GM21447 (cell line): ENCODE results near the gene KCNE1.
"Not testable (repeated sequence)": the region's sequence is repeated elsewhere in the genome, so short reads cannot be mapped to it uniquely, and the experiment has no call there.

Experiments
- ATAC-seq: cut with Tn5 transposase; IDR thresholded peaks from one replicate; pipeline ENCODE4 v1.9.1; 2021; ENCODE audit not compliant: unreplicated experiment

KCNE1 gene

DNA sequence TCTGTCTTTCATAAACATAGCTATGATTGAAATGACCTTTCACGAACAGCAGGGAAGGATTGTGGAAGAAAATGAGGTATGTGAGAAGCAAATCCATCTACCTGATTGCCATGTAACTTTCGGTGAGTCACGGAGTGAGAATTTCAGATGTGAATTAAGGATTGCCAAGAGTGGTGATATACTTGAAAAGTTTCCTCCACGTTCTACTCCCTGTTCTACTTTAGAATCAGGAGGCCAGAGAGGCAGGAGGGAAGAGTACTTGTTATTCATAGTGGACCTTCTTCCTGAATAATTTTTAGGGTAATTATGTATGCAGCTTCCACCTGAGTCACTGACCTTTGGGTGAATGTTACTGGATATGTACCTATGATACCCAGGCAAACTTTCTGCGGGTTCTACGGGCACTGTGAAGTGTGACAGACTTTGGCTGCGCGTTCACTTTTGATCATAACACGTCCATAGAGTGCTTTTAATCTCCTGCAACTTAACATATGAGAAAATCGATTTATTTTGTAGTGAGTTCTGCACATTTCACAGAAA, 2.6 kb upstream of the KCNE1 start:
- no peak for ATAC-seq

DNA sequence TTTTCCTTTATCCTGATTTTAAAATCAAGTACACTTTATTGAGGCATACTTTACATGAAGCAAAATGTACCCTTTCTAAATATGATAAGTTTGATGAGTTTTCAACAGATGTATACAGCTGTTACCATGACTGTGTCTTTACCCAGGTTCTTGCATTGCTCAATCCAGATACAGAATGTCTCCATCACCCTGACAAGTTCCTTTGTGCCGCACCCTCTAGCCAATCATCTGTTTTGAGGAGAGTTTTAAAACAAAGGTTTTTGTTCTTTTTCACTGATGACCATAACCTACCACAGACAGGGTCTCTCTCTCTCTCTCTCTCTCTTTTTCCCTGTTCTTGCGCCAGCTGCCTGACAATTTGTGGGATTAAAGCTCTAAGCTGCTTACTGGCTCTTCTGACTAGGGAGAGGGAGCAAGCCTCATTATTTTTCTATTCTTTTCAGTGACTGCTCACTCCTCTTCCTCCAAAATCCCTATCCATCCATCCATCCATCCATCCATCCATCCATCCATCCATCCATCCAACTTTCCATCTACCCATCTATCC, 1.2 kb upstream of the KCNE1 start:
- ATAC-seq, result no peak

DNA sequence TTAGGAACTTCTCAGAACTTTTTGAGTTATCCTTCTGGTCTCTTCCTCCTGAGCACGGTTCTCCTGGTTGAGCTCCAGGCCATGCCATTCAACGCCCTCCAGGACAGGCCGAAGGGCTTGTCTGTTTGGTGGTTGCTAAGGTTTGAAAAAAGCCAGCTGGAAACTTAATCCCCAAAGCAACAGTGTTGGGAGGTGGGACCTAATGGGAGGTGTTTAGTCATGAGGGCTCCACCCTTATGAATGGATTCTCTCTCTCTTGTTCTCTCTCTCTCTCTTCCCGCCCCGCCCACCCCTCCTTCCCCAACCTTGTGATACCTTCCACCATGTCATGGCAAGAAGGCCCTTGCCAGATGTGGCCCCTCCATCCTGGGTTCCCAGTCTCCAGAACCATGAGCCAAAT, 829 bp downstream of the KCNE1 start:
- no peak for ATAC-seq

DNA sequence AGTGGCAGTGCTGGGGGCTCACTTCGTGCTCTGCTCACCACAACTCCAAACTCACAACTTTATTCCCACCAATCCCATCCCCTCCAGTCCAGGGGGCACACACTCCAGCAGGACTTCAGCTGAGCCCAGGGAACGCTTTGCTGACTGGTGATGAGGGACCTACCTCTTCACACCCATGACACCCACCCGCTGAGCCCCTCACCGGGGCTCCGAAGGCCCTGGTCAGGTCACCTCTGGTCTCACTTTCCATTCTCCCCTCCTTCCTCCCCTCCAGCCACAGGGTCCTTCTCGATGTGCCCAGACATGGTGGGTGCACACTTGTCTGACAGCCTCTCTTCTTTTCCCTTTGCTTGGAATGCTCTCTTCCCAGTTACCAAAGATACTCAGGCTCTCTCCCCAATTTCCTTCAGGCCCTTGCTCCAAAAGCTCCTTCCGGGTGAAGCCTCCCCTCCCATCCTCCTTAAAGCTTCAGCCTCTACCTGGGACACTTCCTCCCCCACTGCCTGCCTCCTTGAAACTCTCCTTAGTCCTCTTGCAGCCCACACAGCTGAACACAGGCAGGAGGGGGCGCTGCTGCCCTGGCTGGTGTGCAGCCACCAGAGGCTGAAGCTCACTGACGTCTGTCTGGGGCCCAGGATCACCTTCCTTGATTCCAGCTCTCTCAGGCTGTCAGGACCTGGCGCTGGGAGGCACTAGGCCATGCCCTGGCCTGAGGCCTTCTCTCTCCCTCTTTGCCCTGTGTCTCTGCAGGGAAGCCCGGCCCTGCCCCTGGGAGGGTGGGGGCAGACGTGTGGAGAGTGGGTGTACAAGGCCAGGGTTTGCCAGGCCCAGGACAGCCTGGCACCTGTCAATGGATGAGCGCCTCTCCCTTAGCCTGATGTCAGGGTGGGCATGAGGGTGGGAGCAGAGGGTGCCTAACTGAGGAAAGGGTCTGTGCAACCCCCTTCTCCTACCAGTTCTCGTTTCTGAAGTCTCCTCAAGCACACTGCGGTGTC, 1.6 kb downstream of the KCNE1 start:
- ATAC-seq, result no peak

DNA sequence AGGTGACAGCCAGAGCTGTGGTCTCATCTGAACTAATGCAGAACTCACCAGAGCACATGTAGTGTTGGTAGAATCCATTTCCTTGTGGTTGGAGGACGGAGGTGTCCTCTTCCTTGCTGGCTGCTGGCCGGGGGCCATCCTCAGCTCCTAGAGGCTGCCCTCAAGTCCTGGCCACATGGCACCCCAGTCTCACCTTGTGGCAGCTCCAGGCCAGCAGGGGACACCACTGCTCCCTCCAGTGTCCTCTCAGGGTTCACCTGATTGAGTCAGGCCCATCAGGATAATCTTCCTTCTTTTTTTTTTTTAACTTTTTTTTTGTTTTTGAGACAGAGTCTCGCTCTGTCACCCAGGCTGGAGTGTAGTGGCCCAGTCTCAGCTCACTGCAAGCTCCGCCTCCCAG, 2.9 kb downstream of the KCNE1 start:
- ATAC-seq, result no peak

DNA sequence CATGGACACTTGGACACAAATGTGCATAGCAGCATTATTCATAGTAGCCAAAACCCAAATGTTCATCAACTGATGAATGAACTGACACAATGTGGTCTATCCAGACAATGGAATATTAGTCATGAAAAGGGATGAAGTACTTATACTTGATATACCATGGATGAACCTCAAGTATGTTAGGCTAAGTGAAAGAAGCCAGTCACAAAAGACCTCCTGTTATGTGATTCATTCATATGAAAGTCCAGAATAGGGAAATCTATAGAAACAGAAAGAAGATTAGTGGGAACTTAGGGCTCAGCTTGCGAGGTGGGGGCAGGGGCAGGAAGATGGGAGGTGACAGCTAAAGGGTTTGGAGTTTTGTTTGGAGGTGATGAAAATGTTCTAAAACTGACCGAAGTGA, 7.4 kb downstream of the KCNE1 start:
- ATAC-seq, result no peak

DNA sequence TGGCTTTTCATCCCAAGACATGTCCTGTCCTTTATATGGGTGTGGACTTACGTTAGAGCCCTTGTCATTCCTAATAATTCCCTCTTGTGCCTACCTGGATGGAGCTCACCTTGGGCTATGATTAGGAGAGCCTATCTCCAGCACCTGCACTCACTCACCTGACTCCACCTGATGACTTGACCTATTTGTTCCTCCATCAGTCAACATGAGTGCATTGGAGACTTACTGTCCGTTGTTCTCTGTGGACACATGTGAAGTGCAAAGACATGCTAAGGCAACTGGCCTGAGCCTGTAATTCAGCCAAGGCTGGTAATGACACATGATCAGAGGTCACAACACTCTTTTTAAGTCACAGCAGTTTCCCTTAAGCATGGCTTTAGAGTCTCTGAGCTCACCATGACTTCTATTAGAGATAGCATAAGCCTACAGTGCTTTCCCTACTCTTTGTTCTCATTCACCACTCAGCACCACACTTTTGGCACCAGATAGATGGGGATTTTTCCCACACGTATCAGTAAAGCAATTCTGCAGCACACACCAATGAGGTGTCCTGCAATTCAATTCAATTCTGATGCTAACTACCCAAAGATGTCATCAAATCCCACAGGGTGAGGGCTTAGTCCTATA, 9.4 kb downstream of the KCNE1 start:
- no peak for ATAC-seq

DNA sequence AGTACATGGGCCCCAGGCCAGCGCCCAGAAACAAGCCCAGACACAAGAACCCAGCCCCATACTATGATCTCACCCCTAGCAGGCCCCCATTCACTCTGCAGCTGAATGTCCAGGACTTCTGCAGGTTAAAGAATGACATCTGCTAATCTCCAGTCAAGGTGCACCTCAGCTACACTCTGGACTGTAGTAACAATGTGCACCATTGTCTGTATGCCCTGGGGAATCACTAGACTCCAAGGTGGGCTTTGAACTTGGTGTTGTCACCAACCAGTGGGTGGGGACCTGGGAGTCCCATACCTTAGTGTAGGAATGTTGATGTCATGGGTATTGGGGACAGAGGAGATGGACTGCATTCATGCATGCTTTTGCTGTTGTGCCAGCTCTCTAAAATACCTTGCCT, 10.3 kb downstream of the KCNE1 start:
- ATAC-seq, result no peak

DNA sequence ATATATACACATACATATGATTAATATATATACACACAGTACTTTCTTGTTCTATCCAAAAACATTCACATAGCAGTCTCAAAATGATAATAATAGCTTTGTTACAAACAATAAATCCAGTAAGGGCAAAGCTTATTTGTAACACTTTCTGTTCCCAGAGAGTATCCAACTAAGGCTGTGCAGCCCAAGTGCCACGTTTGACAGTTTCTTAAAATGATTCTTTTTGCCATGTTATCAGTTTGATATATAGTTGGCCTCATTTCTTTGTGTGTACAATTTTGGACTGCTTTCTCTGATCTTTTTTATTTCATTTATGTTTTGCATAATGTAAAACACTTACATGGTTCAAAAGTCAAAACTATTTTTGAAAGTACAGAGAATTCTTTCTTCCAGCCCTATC, 11.8 kb downstream of the KCNE1 start:
- no peak for ATAC-seq

DNA sequence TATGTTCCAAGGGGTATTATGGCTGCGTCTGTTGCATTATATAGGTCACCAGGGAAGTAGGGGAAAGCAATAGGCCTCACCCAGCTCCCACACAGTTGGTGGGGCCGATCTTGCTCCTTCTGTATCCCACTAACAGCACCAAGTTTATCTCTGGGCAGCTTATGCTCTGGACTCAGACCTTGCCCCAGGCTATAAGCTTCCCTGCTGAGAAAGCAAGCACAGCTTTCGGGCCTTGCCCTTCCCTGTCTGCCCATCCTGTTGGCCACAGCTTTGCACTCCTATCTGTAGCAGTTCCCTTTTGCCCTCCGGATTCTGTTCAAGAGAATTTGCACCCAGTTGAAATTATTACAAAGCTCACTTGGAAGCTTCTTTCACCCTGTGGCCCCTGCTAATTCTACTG, 12.9 kb downstream of the KCNE1 start:
- ATAC-seq, result no peak

DNA sequence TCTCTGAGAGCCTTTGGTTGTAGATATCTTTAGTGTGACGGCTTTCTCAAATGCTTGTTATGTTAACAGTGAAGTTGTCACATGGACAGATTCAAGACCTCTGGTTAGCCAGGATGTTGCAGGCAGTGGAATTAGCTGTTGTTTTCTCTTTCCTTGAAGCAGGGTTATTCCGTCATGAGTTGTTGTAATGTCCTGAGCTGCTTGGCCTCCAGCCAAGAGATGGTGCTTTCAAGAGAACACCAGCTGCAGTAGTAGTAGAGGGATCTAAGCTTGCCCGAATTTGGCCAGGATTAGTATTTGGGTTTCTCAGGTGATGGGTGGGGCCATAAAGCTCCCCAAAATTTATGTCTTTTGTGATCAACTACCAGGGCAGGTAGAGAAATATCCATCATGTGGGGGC, 13.4 kb downstream of the KCNE1 start:
- no peak for ATAC-seq

DNA sequence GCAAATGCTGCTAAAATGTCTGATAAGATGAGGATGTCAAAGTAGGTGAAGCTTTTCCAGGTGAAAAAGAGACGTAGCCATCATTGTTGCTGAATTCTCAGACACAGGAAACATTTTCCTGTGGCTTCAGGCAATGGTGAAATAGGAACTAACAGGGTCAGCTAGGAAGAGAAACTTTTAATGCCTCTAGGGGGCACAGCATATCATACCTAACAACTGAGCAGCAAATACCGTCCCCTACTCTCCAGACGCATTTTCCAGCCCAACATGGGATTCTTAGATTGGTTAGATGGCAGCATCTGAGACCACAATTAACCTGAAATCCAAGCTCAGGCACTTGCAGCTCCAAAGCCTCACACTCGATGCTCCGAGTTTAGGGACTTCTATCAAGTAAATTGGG, 28.2 kb downstream of the KCNE1 start:
- not testable (repeated sequence) for ATAC-seq

DNA sequence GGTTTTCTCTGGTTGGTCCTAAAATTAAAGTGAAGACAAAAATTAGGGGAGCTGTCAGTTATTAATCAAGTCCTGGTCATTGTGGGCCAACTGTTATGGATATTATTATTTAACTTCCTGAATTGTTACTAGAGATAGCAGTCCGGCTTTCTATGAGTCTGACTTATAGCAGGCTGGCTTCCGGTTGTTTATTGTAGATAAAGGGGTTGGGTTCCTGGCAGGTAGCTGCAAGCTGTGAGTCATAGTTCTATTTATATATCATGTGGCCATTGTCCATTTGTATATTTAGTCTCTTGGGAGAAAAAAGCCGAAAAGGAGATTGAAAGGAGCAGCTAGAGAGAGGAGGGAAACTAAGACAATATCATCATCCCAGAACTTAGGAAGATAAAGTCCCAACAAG, 28.6 kb downstream of the KCNE1 start:
- not testable (repeated sequence) for ATAC-seq

DNA sequence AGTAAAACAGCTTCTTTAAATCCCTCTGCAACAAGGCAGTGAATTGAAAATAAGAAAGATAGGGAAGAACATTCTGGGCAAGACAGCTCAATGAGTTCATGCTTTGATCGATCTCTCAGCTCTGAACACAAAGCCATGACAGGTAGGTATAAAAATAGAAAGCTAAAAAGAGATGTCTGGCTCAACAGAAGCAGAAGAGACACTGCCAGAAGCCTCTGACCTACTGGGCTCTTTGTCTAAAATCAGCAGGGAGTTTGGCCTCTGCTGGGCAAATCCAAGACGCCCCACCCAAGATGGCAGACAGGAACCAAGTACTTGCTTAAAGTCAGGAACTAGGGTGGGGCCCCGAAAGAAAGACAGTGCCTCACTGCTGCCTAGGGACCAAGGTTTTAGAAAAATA, 44.7 kb downstream of the KCNE1 start:
- ATAC-seq, result not testable (repeated sequence)

DNA sequence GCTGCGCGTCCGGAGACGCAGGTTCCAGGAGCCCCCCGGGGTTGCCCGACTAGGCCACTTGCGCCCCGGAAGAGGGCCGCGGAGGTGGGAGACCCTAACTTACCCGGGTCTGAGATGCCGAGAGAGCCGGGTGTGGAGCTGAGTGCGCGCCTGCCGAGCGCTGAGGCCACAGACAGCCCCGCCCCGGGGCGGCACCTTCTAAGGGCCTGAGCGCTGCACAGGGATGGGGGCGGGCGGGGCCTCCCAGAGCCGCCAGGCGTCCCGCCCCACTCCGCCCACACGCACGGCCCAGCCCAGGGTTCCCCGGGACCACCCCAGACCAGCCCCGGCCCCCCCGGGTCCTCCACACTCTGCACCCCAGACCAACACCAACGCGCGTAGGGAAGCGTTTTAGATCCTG, 52.6 kb downstream of the KCNE1 start:
- not testable (repeated sequence) for ATAC-seq

DNA sequence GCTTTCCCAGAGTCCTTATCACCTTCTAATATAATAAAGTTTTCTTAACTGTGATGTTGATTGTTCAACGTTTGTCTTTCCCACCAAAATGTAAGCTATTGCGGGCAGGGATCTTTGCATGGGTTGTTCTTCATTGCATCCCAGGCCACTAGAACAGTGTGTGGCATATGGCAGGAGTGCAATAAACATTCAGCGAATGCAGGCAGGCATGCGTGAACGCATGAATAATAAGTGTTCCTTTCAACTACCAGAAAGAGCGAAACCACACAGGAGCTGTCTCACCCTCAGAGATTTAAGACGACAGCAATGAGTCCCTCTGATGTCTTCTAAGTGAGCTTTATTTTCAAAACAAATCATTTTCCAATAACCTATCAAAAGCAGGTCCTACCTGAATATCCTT, 53.7 kb downstream of the KCNE1 start:
- ATAC-seq, result not testable (repeated sequence)

DNA sequence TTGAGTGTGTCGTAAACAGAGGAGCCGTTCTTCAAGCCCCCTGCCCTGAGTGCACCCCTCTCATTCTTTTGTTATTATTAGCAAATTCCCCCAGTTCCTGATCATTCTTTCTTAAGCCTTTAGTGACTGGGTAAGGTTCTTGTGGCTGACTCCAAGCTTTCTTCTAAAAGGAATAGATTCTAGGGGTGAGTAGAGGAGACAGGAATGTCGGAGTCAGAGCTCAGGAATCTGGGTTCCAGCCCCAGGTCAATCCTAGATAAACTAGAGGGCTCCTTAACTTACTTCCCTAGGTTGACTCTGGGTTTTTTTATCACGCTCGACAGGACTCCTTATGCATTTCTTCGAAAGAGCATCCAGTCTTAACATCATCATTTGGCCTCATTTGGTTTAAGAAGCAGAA, 55.8 kb downstream of the KCNE1 start:
- not testable (repeated sequence) for ATAC-seq

DNA sequence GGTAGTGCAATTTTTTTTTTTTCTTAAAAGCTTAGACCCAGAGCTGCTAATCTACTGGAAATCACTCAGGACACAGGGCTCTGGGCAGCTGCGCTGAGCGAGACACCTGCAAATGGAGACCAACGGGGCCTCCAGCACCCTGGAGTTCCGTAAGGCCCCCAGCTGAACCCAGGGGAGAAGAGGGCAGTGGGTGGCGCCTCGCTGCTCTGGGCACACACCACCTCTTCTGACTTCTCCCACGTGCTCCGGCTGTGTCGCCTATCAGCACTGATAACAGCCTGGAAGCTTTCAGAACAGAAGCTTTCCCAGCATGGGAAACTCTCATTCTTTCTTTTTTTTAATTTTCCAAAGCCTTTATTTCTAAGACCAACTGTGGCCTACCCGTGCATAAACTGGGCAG, 56.4 kb downstream of the KCNE1 start:
- ATAC-seq, result not testable (repeated sequence)

DNA sequence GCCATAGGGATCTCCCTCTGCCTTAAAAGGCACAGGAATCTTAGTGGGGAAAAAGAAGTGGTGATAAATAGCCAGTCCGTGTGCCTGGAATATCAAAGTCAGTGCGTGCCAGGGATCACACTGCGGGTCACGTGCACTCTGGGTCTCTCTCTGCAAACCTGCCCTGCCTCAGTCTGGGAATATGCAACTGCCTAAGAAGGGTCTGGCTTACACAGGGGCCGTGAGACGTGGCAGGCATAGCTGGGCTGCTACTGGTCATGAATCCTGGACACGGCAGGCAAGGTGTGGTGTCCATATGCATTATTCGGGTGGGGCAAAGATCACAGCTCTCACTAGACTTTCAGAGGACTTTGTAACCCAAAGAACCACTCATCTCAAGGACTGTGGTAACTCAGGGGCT, 65.0 kb downstream of the KCNE1 start:
- ATAC-seq, result not testable (repeated sequence)

DNA sequence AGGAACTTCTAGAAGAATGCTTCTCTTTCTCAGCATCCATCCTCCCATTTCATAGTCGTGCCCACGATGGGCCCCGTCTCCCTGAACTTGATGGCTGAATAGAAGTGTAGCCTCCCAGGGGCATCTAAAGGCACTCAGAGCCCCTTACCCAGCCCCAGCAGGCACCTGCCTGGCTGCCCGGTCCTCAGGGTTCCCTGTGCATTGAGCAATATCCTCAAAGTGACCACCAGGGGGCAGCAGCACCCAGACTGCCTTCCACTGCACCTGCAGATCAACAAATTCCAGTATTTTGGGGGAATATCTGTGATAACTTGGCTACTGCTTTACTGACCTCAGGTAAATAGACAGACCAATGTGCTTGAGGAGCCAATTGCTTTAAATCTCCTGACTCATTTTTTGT, 68.5 kb downstream of the KCNE1 start:
- not testable (repeated sequence) for ATAC-seq

DNA sequence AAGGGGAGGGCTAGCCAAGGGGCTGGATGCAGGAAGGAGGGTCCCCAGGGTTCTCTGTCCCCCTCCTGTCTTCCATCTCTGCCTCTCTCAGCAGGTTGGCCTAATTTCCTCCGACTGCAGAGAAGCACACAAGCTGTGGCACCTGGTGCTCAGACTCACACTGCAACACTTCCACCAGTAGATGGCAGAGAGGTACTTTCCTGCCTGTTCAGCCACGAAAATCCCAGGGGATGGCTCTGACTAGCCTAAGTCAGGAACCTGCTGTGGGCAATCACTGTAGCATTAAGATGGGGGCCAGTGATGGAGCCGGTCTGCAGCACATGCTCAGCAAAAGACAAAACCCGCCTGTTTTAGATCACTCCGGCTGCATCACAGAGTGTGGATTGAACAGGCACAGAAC, 82.3 kb downstream of the KCNE1 start:
- not testable (repeated sequence) for ATAC-seq

DNA sequence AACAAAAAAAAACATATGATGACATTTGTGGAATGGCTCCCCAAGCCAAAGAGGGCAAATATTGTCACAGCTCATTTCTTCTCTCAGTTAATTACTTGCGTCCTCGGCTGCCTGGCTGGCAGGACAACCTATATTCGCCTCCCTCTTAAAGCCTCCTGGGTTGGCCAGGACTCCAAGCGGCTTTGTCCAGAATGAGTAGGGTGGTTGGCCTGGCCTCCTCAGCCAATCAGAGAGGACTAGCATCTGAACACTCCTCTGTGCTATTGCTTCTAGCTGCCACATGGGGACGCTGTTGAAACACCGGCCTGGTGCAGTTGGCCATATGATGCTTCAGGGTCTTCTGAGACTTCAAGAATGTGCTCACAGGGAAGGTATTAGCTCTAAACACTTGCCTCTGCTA, 83.6 kb downstream of the KCNE1 start:
- ATAC-seq, result not testable (repeated sequence)
